Neural progenitor cell (in vitro differentiated cells): ENCODE measurements around the gene SMPD1. TPM values are rescaled to one million over a fixed set of nuclear protein-coding genes. Genes with fewer than 3 reads are reported as not detected.

Experiments
- DNase-seq: peaks from one replicate; pipeline ENCODE4 v3.0.0-alpha.2; 2016; ENCODE audit warnings: low spot score
- H2AFZ ChIP-seq: fragments of 200-600 bp; sonication (generic); replicated peaks from 2 replicates; pipeline ENCODE4 v1.6.1; 2016; ENCODE audit warnings: antibody characterized with exemption
- H3F3A ChIP-seq: fragments of 200-600 bp; sonication (generic); 2 replicates; pipeline ENCODE4 v1.6.1; 2016; ENCODE audit warnings: antibody characterized with exemption, low read depth
- H3K27ac ChIP-seq: fragments of 200-600 bp; sonication (generic); 2 replicates; pipeline ENCODE4 v1.5.1; 2016; ENCODE audit warnings: mild to moderate bottlenecking
- H3K27me3 ChIP-seq: fragments of 200-600 bp; sonication (generic); 2 replicates; pipeline ENCODE4 v1.6.1; 2016; ENCODE audit warnings: mild to moderate bottlenecking, moderate library complexity
- H3K36me3 ChIP-seq: fragments of 200-600 bp; sonication (generic); 2 replicates; pipeline ENCODE4 v1.5.1; 2016
- H3K4me1 ChIP-seq: fragments of 200-600 bp; sonication (generic); 2 replicates; pipeline ENCODE4 v1.6.1; 2016; ENCODE audit warnings: mixed run types
- H3K4me2 ChIP-seq: fragments of 200-600 bp; sonication (generic); 2 replicates; pipeline ENCODE4 v1.6.1; 2016
- H3K4me3 ChIP-seq: fragments of 200-600 bp; sonication (generic); 2 replicates; pipeline ENCODE4 v1.5.1; 2016
- H3K79me2 ChIP-seq: fragments of 200-600 bp; sonication (generic); 2 replicates; pipeline ENCODE4 v1.6.1; 2016; ENCODE audit warnings: low read depth
- H3K9ac ChIP-seq: fragments of 200-600 bp; sonication (generic); 2 replicates; pipeline ENCODE4 v1.6.1; 2016
- H3K9me3 ChIP-seq: fragments of 200-600 bp; sonication (generic); 2 replicates; pipeline ENCODE4 v1.5.1; 2016; ENCODE audit warnings: low read depth
- H4K20me1 ChIP-seq: fragments of 200-600 bp; sonication (generic); 2 replicates; pipeline ENCODE4 v1.6.1; 2016; ENCODE audit warnings: low read depth
- H3K27ac Mint-ChIP-seq: 3 replicates; pipeline ENCODE4 v1.8.0; 2021; ENCODE audit warnings: mixed read lengths
- H3K27me3 Mint-ChIP-seq: 2 replicates; pipeline ENCODE4 v1.8.0; 2022; ENCODE audit warnings: low read depth, mild to moderate bottlenecking, inconsistent platforms, moderate library complexity, mixed read lengths; ENCODE audit not compliant: insufficient read depth
- H3K36me3 Mint-ChIP-seq: 3 replicates; pipeline ENCODE4 v1.8.0; 2021; ENCODE audit warnings: mixed read lengths
- H3K4me1 Mint-ChIP-seq: 3 replicates; pipeline ENCODE4 v1.8.0; 2021; ENCODE audit warnings: mixed read lengths
- H3K4me3 Mint-ChIP-seq: 3 replicates; pipeline ENCODE4 v1.8.0; 2021; ENCODE audit warnings: mild to moderate bottlenecking, moderate library complexity, mixed read lengths
- H3K9me3 Mint-ChIP-seq: 3 replicates; pipeline ENCODE4 v1.8.0; 2020; ENCODE audit warnings: mixed read lengths
- CTCF ChIP-seq: fragments of 200-600 bp; sonication (generic); IDR thresholded peaks from 2 replicates; pipeline ENCODE4 v1.5.1; 2017; ENCODE audit warnings: antibody characterized with exemption, mild to moderate bottlenecking
- EZH2 ChIP-seq: fragments of 200-600 bp; sonication (generic); IDR thresholded peaks from 2 replicates; pipeline ENCODE4 v1.6.1; 2017; ENCODE audit warnings: antibody characterized with exemption, mild to moderate bottlenecking, moderate library complexity
- EZH2phosphoT487 ChIP-seq: fragments of 200-600 bp; sonication (generic); IDR thresholded peaks from 2 replicates; pipeline ENCODE4 v1.6.1; 2017; ENCODE audit warnings: antibody characterized with exemption
- total RNA-seq: library from RNA; depleted of rRNA; stranded (reverse); fragments of >200 nt; gene quantifications from 2 replicates; pipeline ENCODE4 v1.2.3, GENCODE V29; 2015; ENCODE audit warnings: low replicate concordance

The SMPD1 gene
- total RNA-seq, 1 donor from 2014 or later, result 11.3 TPM

GRCh38 chr11:6378640-6378989, 11.7 kb upstream of the SMPD1 start:
- Histone ChIP-seq H3K79me2 (no peaks in the 10 kb centered on the region), H3K36me3 (no peaks in the 10 kb centered on the region), H3K4me1 (no peaks in the 10 kb centered on the region), H4K20me1 (no peaks in the 10 kb centered on the region), H3K27ac (no peak overlapping the region), H2AFZ (no peak overlapping the region), H3F3A (no peaks in the 10 kb centered on the region), H3K4me2 (no peak overlapping the region), H3K9me3 (no peaks in the 10 kb centered on the region), H3K27me3 (no peaks in the 10 kb centered on the region), H3K9ac (no peak overlapping the region), H3K4me3 (no peak overlapping the region)
- no peak for DNase-seq
- Mint-ChIP-seq H3K27me3 (peaks cover 8% of the 10 kb centered on the region), H3K27ac (no peak overlapping the region), H3K4me1 (no peaks in the 10 kb centered on the region), H3K9me3 (no peaks in the 10 kb centered on the region), H3K36me3 (no peaks in the 10 kb centered on the region), H3K4me3 (no peak overlapping the region)
- TF ChIP-seq CTCF, result no peak
- TF ChIP-seq EZH2, result no peak
- no peak for TF ChIP-seq EZH2phosphoT487

- no peak overlapping the region for H3K27ac ChIP-seq
- DNase-seq, result no peak
Observed at GRCh38 chr11:6385046-6385777, 5.1 kb upstream of the SMPD1 start.

GRCh38 chr11:6387811-6388599, 2.3 kb upstream of the SMPD1 start:
- Histone ChIP-seq H3K4me1 (peaks cover 16% of the 10 kb centered on the region), H3K36me3 (no peaks in the 10 kb centered on the region), H2AFZ (no peak overlapping the region), H3F3A (peaks cover 27% of the 10 kb centered on the region), H3K4me3 (no peak overlapping the region), H3K4me2 (no peak overlapping the region), H3K27ac (no peak overlapping the region), H3K9ac (no peak overlapping the region), H3K9me3 (no peaks in the 10 kb centered on the region), H4K20me1 (no peaks in the 10 kb centered on the region), H3K79me2 (no peaks in the 10 kb centered on the region), H3K27me3 (no peaks in the 10 kb centered on the region)
- DNase-seq, result no peak
- no peaks in the 10 kb centered on the region for H3K36me3 Mint-ChIP-seq
- peak overlapping the region; percentile 39 for H3K27ac Mint-ChIP-seq
- H3K9me3 Mint-ChIP-seq, result no peaks in the 10 kb centered on the region
- peaks cover 5% of the 10 kb centered on the region for H3K27me3 Mint-ChIP-seq
- no peak overlapping the region for H3K4me3 Mint-ChIP-seq
- TF ChIP-seq CTCF, result no peak
- no peak for TF ChIP-seq EZH2
- TF ChIP-seq EZH2phosphoT487, result no peak
- peaks cover 19% of the 10 kb centered on the region for H3K4me1 Mint-ChIP-seq

More at GRCh38 chr11:6385046-6385777, 5.1 kb upstream of the SMPD1 start:
- H3K36me3 Mint-ChIP-seq, result no peaks in the 10 kb centered on the region
- H3K9ac ChIP-seq, result no peak overlapping the region
- no peak overlapping the region for H3K4me3 Mint-ChIP-seq
- H3K27me3 Mint-ChIP-seq, result peaks cover 5% of the 10 kb centered on the region
- no peaks in the 10 kb centered on the region for H4K20me1 ChIP-seq
- H3K4me3 ChIP-seq, result no peak overlapping the region
- H3K27me3 ChIP-seq, result no peaks in the 10 kb centered on the region
- H3F3A ChIP-seq, result peaks cover 19% of the 10 kb centered on the region
- no peaks in the 10 kb centered on the region for H3K79me2 ChIP-seq
- no peaks in the 10 kb centered on the region for H3K9me3 Mint-ChIP-seq
- no peaks in the 10 kb centered on the region for H3K36me3 ChIP-seq
- H3K9me3 ChIP-seq, result no peaks in the 10 kb centered on the region
- H3K27ac Mint-ChIP-seq, result no peak overlapping the region
- peak overlapping the region; percentile 76 for H2AFZ ChIP-seq
- H3K4me2 ChIP-seq, result no peak overlapping the region
- H3K4me1 Mint-ChIP-seq, result peaks cover 11% of the 10 kb centered on the region
- TF ChIP-seq CTCF (no peak), EZH2phosphoT487 (no peak), EZH2 (no peak)
- peaks cover 11% of the 10 kb centered on the region for H3K4me1 ChIP-seq
